Measurements from ENCODE around the gene SMOC1.

SMOC1 gene

DNA sequence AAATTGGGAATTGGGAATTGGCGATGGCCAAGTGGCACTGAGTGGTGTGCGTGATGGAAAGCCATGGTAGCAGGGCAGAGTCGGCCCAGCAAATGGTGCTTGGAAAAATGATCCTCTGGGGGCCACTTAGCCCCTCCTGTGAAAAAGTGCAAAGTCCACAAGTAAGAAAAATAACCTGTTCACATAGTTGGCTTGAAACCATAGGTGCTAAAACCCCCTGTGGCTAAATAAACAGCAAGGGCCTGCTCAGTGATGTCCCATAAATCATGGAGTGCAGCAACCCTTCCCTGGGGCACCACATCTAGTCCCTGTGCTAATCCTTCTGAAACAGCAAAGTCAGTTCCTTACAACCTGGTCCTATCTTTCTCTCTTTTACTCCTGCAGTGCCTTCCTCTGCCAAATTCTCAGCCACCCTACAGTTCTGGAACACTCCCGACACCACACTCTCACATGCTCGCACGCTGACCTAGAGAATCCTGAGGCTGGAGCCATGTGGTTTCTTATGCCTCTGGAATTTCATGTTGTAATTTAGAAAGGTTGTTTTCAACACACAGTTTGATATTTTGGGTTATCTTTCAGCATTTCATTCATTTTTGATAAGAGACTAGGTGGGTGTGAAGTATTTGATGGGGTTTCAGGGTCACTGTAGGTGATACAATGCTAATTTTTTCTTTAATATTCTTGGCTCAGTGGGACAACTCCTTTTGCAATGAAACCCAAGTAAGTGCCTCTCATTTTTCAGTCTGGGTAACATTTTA, 123.6 kb downstream of the SMOC1 start:
- DNase-seq (ENCODE audit: low read depth, low spot score), result no peak

DNA sequence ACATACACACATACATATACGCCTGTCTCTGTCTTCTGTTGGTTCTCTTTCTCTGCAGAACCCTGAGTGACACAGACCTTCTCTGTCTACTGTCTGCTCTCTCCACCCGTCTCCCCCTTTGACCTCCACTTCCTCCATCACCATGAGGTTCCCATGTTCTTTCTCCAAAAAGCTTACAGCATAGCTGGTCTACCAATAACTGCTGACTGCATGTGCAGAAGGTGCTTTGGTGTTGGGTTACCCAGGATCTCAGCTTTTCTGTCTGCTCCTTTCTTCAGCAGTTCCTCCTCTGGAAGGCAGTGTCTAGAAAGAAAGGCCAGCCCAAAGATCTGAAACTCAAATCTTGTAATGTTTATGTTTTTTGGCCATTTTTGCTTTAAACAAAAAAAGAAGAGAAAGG, 125.6 kb downstream of the SMOC1 start:
- DNase-seq (ENCODE audit: low read depth, low spot score), result no peak
- no peak overlapping the region for H3K27ac ChIP-seq

More for the DNA sequence above, 123.6 kb downstream of the SMOC1 start:
- H3K27ac ChIP-seq, result no peak overlapping the region

DNA sequence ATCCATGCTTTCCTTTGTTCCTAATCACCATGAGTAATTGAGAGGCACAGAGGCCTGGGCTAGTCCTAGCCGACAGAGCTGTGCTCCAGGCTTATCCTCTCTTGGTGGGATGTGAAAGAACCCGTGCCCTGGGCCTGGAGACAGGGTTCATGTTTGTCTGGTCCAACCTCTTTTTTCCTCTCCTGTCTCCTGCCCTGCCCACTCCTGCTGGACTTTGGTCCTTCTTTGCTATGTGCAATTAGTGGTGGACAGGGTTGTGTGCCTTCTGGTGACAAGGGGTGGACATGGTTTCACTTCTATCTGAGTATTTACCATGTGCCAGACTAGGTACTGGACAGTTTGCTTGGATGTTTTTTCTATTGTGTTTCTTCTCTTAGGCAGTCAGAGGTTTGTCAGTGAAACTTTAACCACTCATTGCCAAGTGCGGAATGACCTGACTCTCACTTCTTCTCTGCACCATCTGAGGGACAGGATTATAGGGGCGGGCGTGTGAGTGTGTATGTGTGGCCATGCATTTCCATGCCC, 126.1 kb downstream of the SMOC1 start:
- DNase-seq (ENCODE audit: low read depth, low spot score), result no peak
- no peak overlapping the region for H3K27ac ChIP-seq

GRCh38 chr14:70006699-70007098, 127.5 kb downstream of the SMOC1 start:
- no peak for DNase-seq (ENCODE audit: low read depth, low spot score)

GRCh38 chr14:70008284-70009262, 129.4 kb downstream of the SMOC1 start:
- H3K27ac ChIP-seq, result peak overlapping the region; percentile 46
- no peak for DNase-seq (ENCODE audit: low read depth, low spot score)

More at GRCh38 chr14:70006699-70007098, 127.5 kb downstream of the SMOC1 start:
- no peak overlapping the region for H3K27ac ChIP-seq

DNA sequence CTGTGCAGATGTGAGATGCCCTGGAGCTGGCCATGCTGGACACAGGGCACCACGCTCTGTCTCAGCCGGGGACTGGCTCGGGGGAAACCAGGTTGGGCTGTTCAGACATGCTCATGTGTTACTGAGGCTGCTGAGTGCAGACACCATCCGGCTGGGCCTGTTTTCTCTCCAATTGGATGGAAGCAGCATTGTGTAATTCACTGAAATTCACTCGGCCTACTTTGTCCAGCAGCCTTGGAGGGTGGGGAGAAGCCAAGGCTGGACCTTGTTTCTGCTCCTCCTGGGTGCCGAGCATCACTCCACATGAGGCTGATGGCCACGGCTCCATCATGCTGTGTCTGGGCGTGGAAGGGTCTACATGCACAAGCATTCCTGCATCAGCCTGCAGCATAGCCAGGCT, 130.7 kb downstream of the SMOC1 start:
- peak overlapping the region; percentile 46 for H3K27ac ChIP-seq
- DNase-seq (ENCODE audit: low read depth, low spot score), result no peak

GRCh38 chr14:70011098-70011497, 131.9 kb downstream of the SMOC1 start:
- DNase-seq (ENCODE audit: low read depth, low spot score), result no peak
- H3K27ac ChIP-seq, result peak overlapping the region; percentile 46

DNA sequence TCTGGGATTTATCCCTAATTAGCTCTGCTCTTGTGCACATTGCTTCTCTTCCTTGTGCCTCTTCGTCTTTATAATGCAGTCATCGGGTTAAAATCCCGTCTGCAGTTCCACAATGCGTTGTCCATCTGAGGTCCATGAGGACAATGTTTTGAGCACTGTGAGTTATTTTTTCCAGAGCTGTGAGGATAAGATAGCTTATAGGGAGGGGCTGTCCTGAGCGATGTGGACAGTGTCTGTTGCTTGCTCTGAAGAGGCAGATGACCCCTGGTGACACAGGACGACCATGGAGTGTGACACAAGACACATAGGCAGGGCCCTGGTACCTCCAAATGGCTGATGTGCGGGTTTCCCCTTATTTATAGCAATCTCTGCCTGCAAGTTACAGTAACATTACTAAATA, 132.5 kb downstream of the SMOC1 start:
- DNase-seq (ENCODE audit: low read depth, low spot score), result no peak
- H3K27ac ChIP-seq, result no peak overlapping the region

GRCh38 chr14:70013271-70013873, 134.2 kb downstream of the SMOC1 start:
- no peak for DNase-seq (ENCODE audit: low read depth, low spot score)
- H3K27ac ChIP-seq, result no peak overlapping the region

- DNase-seq (ENCODE audit: low read depth, low spot score), result no peak
- H3K27ac ChIP-seq, result no peak overlapping the region
Observed at GRCh38 chr14:70014406-70015095, 135.3 kb downstream of the SMOC1 start.

GRCh38 chr14:70018230-70018629, 139.0 kb downstream of the SMOC1 start:
- H3K27ac ChIP-seq, result no peak overlapping the region
- no peak for DNase-seq (ENCODE audit: low read depth, low spot score)

DNA sequence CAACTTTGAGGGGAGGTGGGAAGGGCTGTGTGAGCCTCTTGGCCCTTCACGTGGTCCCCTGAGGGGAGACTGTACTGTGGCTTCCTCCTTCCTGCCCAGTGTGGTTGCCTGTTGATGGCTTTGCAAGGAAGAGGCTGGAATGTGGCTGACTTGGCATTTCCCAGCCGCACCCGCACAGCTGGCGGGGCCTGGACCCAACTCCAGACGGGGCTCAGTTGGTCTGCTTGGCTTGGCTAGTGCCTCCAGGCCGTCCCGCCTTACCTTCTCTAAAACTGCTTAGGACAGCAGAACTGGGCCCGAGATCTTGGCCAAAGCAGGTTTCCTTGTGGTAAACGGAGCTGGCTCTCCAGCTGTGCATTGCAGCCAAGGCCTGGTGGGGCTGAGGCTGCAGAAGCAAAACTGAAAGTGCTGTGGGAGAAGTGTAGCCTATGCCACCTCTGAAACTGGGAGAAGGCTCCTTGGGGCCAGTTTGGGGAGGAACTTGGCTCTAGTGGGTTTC, 139.5 kb downstream of the SMOC1 start:
- no peak for DNase-seq (ENCODE audit: low read depth, low spot score)
- no peak overlapping the region for H3K27ac ChIP-seq

GRCh38 chr14:70019695-70020094, 140.5 kb downstream of the SMOC1 start:
- DNase-seq (ENCODE audit: low read depth, low spot score), result no peak
- no peak overlapping the region for H3K27ac ChIP-seq

- no peak overlapping the region for H3K27ac ChIP-seq
- no peak for DNase-seq (ENCODE audit: low read depth, low spot score)
Observed at GRCh38 chr14:70020352-70021170, 141.3 kb downstream of the SMOC1 start.

GRCh38 chr14:70021548-70022220, 142.5 kb downstream of the SMOC1 start:
- no peak for DNase-seq (ENCODE audit: low read depth, low spot score)
- H3K27ac ChIP-seq, result no peak overlapping the region

DNA sequence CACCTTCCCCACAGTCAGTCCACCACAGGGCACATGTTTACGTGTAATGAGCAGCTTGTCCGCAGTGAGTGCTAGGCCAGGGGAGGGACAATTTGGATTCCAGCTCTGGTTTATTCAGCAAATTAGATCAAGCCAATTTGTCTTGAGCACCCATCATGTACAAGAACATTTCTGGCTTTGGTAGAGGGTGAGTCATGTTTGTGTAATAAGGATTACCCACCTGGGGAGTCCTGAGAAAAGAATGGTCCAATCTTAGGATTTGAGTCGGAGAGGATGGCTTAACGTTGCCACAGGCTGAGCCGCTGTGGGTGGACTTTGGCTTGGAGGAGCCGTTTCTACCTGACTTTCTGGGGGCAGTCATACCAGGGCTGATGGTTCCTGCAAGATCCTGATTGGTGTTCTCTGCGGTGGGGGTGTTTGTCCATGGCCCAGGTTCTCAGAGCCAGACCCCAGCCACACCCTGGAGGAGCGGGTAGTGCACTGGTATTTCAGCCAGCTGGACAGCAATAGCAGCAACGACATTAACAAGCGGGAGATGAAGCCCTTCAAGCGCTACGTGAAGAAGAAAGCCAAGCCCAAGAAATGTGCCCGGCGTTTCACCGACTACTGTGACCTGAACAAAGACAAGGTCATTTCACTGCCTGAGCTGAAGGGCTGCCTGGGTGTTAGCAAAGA, 143.7 kb downstream of the SMOC1 start:
- no peak for DNase-seq (ENCODE audit: low read depth, low spot score)
- H3K27ac ChIP-seq, result no peak overlapping the region

DNA sequence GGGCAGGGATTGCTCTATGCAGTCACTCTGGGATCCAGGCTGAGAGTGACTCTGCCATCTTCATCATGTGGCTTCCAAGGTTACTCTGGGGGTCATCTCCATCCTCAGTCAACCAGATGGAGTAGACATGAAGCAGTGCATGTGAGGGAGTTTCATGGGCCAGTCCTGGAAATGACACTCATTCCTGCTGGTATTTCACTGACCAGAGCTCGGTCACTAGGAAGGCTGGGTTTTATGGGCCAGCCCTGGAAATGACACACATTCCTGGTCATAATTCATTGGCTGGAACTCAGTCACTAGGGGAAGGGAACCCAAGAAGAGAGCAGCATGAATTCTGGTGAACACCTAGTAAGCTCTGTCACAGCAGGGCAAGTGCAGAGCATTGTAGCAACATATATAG, 144.7 kb downstream of the SMOC1 start:
- H3K27ac ChIP-seq, result no peak overlapping the region
- no peak for DNase-seq (ENCODE audit: low read depth, low spot score)

All from epithelial cell of prostate (primary cell).